HG03280 (cell line): ENCODE results near the gene GINS3.

Experiments
- ATAC-seq: cut with Tn5 transposase; IDR thresholded peaks from one replicate; pipeline ENCODE4 v1.9.1; 2021; ENCODE audit warnings: mild to moderate bottlenecking, moderate library complexity; ENCODE audit not compliant: unreplicated experiment

GINS3 gene

GRCh38 chr16:58392215-58393137 is at the start of gene GINS3:
Gene GINS3, plus strand, starts transcription at chr16:58392471. Its CDS starts 131 bp downstream, at chr16:58392602.
- ATAC-seq = peak; percentile 98

GRCh38 chr16:58343562-58343961 is 48.7 kb upstream of the GINS3 start:
- ATAC-seq = no peak

- ATAC-seq = no peak
Observed at GRCh38 chr16:58345574-58346354, 46.5 kb upstream of the GINS3 start.

DNA sequence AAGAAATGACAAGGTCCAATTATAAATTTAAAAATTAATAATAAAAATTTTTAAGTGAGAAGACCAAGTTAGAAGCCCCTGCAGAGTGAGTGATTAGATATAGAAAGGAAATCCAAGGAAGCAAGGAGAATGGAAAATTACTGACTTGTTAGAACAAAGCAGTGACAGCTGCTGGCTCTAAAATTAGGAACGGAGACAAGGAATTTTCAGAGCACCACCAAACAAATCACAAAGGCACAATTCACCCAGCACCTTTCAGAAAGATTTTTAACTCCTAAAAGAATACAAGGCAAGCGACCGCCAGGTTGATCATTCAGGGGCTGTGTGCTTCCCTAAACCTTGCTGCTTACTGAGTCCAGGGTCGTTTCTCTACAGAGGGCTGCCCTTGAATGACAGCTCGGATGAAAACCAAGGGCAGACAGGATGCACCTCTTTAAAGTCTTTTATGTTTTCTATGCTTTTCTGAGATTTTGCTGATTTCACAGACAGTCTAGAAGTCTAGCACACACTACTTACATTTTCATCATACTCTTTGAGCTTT is 45.4 kb upstream of the GINS3 start:
- ATAC-seq = no peak

GRCh38 chr16:58348986-58349385 is 43.3 kb upstream of the GINS3 start:
- ATAC-seq = no peak

DNA sequence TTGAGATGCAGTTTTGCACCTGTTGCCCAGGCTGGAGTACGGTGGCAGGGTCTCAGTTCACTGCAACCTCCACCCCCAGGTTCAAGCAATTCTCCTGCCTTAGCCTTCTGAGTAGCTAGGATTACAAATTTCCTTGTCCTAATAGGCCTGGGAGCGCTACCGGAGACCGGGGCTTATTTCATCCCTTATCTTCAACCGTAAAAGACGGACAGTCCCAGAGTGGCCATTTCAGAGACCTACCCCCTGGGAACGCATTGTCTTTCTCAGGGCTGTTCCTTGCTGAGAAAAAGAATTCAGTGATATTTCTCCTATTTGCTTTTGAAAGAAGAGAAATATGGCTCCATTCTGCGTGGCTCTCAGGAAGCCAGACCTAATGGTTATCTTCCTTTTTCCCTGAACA is 39.6 kb upstream of the GINS3 start:
- no peak for ATAC-seq

- no peak for ATAC-seq
Observed at GRCh38 chr16:58360041-58360634, 32.1 kb upstream of the GINS3 start.

GRCh38 chr16:58361726-58362125 is 30.5 kb upstream of the GINS3 start:
- no peak for ATAC-seq

DNA sequence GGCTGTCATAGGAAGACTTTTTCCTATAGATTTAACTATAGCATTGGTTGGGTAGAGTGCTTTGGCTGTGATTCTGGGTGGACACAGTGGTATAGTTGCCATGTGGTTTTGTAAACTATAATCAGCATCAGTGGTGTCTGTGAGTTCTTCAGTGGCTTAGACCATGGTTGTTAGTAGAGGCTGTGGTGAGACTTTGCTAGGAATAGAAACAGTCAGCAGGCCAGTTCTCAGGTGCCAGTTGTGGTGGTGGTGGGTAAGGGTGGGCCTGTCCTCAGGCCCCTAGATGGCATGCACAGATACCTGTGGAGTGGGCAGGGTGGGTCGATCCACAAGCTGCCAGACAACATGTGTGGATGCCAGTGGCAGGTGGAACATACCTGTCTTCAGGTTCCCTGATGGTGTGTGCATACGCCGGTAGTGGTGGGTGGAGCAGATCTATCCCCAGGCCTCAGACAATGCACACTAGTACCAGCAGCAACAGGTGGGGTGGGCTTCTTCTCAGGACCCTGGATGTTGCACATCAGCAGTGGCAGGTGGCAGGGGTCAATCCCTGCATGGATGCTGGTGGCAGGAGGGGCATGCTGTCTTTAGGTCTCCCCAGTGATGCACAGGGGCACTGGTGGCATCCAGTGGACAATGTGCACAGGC is 28.4 kb upstream of the GINS3 start:
- no peak for ATAC-seq

DNA sequence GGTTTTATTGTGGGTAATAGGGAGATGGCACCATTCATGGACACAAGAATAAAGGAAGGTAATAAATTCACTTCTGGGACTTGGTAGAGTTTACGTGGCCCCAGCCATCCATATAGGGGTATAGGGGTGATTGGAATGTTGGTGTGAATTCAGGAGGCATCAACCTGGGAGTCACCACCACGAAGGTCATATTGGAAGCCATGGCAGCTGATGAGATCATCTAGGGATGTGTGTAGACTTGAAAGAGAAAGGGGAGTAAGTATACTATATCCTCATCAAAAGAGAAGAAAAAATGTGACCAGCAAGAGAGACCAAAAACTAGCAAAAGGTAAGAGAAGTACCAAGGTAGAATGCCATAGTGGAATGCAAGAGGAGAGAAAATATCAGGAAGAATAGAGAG is 26.6 kb upstream of the GINS3 start:
- no peak for ATAC-seq

DNA sequence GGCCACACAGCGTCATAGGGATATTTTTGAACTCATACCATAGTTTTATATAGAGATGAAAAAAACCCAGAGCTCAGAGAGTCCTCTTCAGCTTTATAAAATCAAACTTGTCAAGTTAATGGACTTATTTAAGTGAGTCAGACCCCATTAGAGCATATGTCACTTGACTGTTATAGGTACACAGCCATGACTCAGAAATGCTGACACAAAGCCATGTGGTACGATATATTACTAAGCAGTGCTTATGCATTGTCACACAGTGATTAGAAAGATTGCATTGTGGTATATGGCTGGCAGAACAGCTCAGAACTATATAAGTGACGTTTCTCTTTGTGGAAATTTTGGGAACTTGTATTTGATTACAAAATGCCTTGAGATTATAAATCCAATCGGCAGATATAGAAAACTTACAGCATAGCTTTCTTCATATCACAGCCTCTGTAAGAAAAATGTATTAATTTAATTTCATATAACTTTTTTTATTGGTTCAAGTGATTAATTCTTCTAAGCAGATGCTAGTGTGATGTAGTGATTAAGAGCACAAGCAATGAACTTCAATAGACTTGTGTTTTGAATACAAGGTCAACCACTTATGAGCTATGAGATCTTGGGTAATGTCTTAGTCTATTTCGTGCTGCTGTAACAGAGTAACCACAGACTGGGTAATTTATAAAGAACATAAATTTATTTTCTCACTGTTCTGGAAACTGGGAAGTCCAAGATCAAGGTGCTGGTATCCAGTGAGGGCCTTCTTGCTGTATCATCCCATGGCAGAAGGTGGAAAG is 25.8 kb upstream of the GINS3 start:
- ATAC-seq = no peak

DNA sequence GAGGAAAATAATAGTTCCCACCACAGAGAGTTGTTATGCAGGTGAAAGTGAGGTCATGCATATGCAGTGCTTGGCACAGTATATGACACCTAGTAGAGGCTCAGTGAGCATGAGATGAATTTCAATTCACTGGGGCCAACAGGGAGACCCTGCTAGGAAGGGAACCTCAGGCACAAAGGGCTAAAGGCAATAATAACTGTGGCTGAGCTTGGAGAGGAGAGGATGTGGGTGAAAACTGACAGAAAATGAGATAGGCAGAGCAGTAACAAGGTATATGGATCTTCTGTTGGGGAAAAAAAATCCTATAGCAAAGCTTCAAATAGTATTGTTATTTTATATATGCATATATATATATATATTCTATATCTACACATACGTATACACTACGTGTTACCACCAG is 25.0 kb upstream of the GINS3 start:
- ATAC-seq = no peak

DNA sequence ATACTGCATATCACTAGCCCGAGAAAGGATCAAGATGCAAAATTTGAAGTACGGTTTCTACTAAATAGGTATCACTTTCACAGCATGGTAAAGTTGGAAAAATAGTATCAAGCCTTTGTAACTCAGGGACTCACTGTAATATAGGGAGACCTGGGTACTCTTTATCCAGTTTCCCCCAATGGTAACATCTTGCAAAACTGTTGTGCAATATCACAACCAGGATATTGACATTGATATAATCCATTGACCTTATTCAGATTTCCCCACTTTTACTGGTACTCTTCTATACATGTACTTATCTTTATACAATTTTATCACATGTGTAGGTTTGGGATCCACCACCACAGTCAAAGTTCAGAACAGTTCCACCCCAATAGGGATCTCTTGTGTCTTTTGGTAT is 20.4 kb upstream of the GINS3 start:
- no peak for ATAC-seq

DNA sequence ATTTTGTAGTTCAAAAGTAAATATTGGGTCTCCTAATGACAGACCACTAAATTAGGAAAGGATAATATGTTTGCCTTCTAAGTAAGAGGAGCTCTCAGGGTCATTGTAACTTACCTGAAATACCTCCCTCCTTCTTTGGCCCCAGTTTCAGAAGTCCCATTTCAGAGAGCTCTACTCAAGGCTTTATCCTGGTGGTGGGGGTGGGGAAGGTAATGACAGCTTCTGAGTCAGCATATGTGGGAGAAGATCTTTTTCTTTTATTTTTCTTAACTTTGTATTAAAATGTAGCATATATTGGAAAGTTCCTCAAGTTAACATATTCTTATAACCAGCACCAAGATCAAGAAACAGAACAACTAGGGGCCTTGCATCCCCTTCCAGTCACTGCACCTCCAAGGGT is 16.9 kb upstream of the GINS3 start:
- no peak for ATAC-seq

DNA sequence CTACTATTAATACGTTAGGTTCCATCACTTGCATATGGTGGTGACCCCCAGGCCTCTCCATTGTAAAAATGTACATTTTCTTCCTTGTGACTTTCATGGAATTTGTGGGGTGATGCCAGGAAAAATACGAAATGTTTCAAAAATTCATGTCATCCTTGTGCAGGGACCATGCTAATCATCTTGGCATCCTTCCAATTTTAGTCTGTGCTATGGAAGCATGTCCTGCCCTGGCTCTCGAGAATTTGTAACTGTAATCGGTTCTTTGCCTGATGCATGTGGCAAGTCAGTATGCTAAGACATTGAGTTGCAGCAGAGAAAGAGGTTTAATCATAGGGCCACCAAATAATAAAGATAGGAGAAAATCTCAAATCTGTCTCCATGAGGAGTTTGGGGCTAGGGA is 14.3 kb upstream of the GINS3 start:
- no peak for ATAC-seq

- ATAC-seq = no peak
Observed at GRCh38 chr16:58378401-58378800, 13.9 kb upstream of the GINS3 start.

DNA sequence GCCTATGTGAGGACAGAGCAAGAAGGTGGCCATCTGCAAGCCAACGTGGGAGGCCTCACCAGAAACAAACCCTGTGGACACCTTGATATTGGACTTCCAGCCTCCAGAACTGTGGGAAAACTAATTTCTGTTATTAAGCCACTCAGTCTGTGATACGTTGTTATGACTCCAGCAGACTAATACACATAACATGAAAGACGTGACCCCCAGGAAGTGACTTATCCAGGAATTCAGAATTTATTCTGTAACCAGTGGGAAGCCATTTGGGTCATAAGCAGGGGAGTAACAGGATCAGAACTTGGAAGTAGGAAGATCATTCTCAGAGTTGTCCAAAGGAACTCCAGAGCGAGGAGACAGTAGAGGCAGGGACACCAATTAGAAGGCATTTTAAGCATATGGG is 12.5 kb upstream of the GINS3 start:
- ATAC-seq = no peak

- ATAC-seq = no peak
Observed at GRCh38 chr16:58381661-58382060, 10.6 kb upstream of the GINS3 start.

- no peak for ATAC-seq
Observed at GRCh38 chr16:58384437-58385055, 7.7 kb upstream of the GINS3 start.
